BLaER1 (cell line): Measurements from ENCODE around the gene PLXNA3.

Experiments used
- H3K27ac ChIP-seq: shearing (Covaris generic); formaldehyde crosslinking; 2 replicates; pipeline ENCODE4 v1.8.1; 2022
- H3K27me3 ChIP-seq: shearing (Covaris generic); formaldehyde crosslinking; 2 replicates; pipeline ENCODE4 v1.8.1; 2022
- H3K36me3 ChIP-seq: shearing (Covaris generic); formaldehyde crosslinking; 2 replicates; pipeline ENCODE4 v1.8.1; 2022
- H3K4me1 ChIP-seq: shearing (Covaris generic); formaldehyde crosslinking; 2 replicates; pipeline ENCODE4 v1.8.1; 2022
- H3K4me2 ChIP-seq: shearing (Covaris generic); formaldehyde crosslinking; 2 replicates; pipeline ENCODE4 v1.8.1; 2022
- H3K4me3 ChIP-seq: shearing (Covaris generic); formaldehyde crosslinking; 2 replicates; pipeline ENCODE4 v1.8.1; 2022
- H3K9ac ChIP-seq: shearing (Covaris generic); formaldehyde crosslinking; 2 replicates; pipeline ENCODE4 v1.8.1; 2022
- H3K9me3 ChIP-seq: shearing (Covaris generic); formaldehyde crosslinking; 2 replicates; pipeline ENCODE4 v1.8.1; 2022
- H4K20me1 ChIP-seq: shearing (Covaris generic); formaldehyde crosslinking; 2 replicates; pipeline ENCODE4 v1.8.1; 2022
- Cebpa-rat ChIP-seq: shearing (Covaris generic); IDR thresholded peaks from 2 replicates; pipeline ENCODE4 v1.8.1; 2022

Gene PLXNA3

GRCh38 chrX:154441984-154442707 is 15.9 kb upstream of the PLXNA3 start:
- Histone ChIP-seq H3K4me1 (peaks cover 20% of the 10 kb centered on the region), H3K4me2 (no peak overlapping the region), H3K4me3 (no peak overlapping the region), H3K27ac (no peak overlapping the region), H3K36me3 (peaks cover 47% of the 10 kb centered on the region), H3K9ac (no peak overlapping the region), H3K9me3 (peaks cover 21% of the 10 kb centered on the region), H3K27me3 (peaks cover 23% of the 10 kb centered on the region), H4K20me1 (peaks cover 62% of the 10 kb centered on the region)
- TF ChIP-seq Cebpa-rat, result no peak

- peaks cover 15% of the 10 kb centered on the region for H3K4me1 ChIP-seq
- peak overlapping the region; percentile 71 for H3K4me3 ChIP-seq
- H3K27ac ChIP-seq, result no peak overlapping the region
- peaks cover 56% of the 10 kb centered on the region for H4K20me1 ChIP-seq
- peaks cover 13% of the 10 kb centered on the region; the same call in 1 of the 2 replicates for H3K9me3 ChIP-seq
- TF ChIP-seq Cebpa-rat, result no peak
- peak overlapping the region; percentile 76; the same call in 1 of the 2 replicates for H3K9ac ChIP-seq
- H3K36me3 ChIP-seq, result peaks cover 54% of the 10 kb centered on the region
- H3K4me2 ChIP-seq, result peak overlapping the region; percentile 85
- H3K27me3 ChIP-seq, result peaks cover 35% of the 10 kb centered on the region
These were observed 14.6 kb upstream of the PLXNA3 start for GRCh38 chrX:154443479-154443910.

GRCh38 chrX:154443992-154444754 is 13.9 kb upstream of the PLXNA3 start, which contains the start of gene FAM50A:
Gene FAM50A (plus strand): TSS chrX:154444141. CDS start chrX:154444236, 95 bp downstream.
- Histone ChIP-seq H3K4me3 (peak within 1 kb of the TSS; percentile 71), H3K4me2 (peak within 1 kb of the TSS; percentile 85), H3K27ac (peak within 1 kb of the TSS; percentile 70), H3K36me3 (peaks cover 55% of the 10 kb centered on the region), H3K4me1 (peaks cover 10% of the 10 kb centered on the region), H3K27me3 (peaks cover 41% of the 10 kb centered on the region), H3K9ac (peak within 1 kb of the TSS; percentile 76), H3K9me3 (peaks cover 13% of the 10 kb centered on the region; the same call in 1 of the 2 replicates), H4K20me1 (peaks cover 56% of the 10 kb centered on the region)
- TF ChIP-seq Cebpa-rat, result no peak

- Histone ChIP-seq H3K36me3 (peaks cover 53% of the 10 kb centered on the region), H3K4me3 (peak overlapping the region; percentile 71), H3K4me2 (peak overlapping the region; percentile 85), H3K27ac (peak overlapping the region; percentile 70), H3K9me3 (peaks cover 13% of the 10 kb centered on the region; the same call in 1 of the 2 replicates), H3K9ac (peak overlapping the region; percentile 76), H3K27me3 (peaks cover 46% of the 10 kb centered on the region), H3K4me1 (peaks cover 10% of the 10 kb centered on the region), H4K20me1 (peaks cover 50% of the 10 kb centered on the region)
- no peak for TF ChIP-seq Cebpa-rat
These were observed 13.3 kb upstream of the PLXNA3 start for GRCh38 chrX:154444755-154445246.

- no peak overlapping the region for H3K9ac ChIP-seq
- TF ChIP-seq Cebpa-rat, result no peak
- peaks cover 10% of the 10 kb centered on the region for H3K4me1 ChIP-seq
- peaks cover 44% of the 10 kb centered on the region for H4K20me1 ChIP-seq
- H3K4me2 ChIP-seq, result no peak overlapping the region
- H3K27ac ChIP-seq, result no peak overlapping the region
- no peak overlapping the region for H3K4me3 ChIP-seq
- H3K9me3 ChIP-seq, result peaks cover 8% of the 10 kb centered on the region; the same call in 1 of the 2 replicates
- H3K27me3 ChIP-seq, result peaks cover 55% of the 10 kb centered on the region
- H3K36me3 ChIP-seq, result peaks cover 56% of the 10 kb centered on the region
These were observed 12.3 kb upstream of the PLXNA3 start for GRCh38 chrX:154445776-154446175.

- Histone ChIP-seq H3K4me1 (peaks cover 10% of the 10 kb centered on the region), H3K9ac (no peak overlapping the region), H3K9me3 (peaks cover 7% of the 10 kb centered on the region; the same call in 1 of the 2 replicates), H3K4me2 (no peak overlapping the region), H3K4me3 (no peak overlapping the region), H3K27ac (no peak overlapping the region), H3K36me3 (peaks cover 54% of the 10 kb centered on the region), H4K20me1 (peaks cover 46% of the 10 kb centered on the region; the same call in 1 of the 2 replicates), H3K27me3 (peaks cover 60% of the 10 kb centered on the region)
- no peak for TF ChIP-seq Cebpa-rat
These were observed 11.7 kb upstream of the PLXNA3 start for GRCh38 chrX:154446430-154446829.

GRCh38 chrX:154448484-154448883 is 9.6 kb upstream of the PLXNA3 start:
- H3K36me3 ChIP-seq, result peaks cover 47% of the 10 kb centered on the region
- peaks cover 33% of the 10 kb centered on the region; the same call in 1 of the 2 replicates for H4K20me1 ChIP-seq
- no peak overlapping the region for H3K27ac ChIP-seq
- no peak overlapping the region for H3K4me2 ChIP-seq
- peaks cover 70% of the 10 kb centered on the region for H3K27me3 ChIP-seq
- no peak overlapping the region for H3K9ac ChIP-seq
- no peak for TF ChIP-seq Cebpa-rat
- no peak overlapping the region for H3K4me3 ChIP-seq
- peaks cover 7% of the 10 kb centered on the region; the same call in 1 of the 2 replicates for H3K9me3 ChIP-seq
- peaks cover 10% of the 10 kb centered on the region for H3K4me1 ChIP-seq

- peaks cover 70% of the 10 kb centered on the region for H3K27me3 ChIP-seq
- TF ChIP-seq Cebpa-rat, result no peak
- H3K9me3 ChIP-seq, result peaks cover 5% of the 10 kb centered on the region; the same call in 1 of the 2 replicates
- H3K4me3 ChIP-seq, result no peak overlapping the region
- no peak overlapping the region for H3K9ac ChIP-seq
- H3K4me1 ChIP-seq, result peaks cover 6% of the 10 kb centered on the region
- peaks cover 27% of the 10 kb centered on the region; the same call in 1 of the 2 replicates for H4K20me1 ChIP-seq
- H3K4me2 ChIP-seq, result no peak overlapping the region
- H3K27ac ChIP-seq, result no peak overlapping the region
- H3K36me3 ChIP-seq, result peaks cover 47% of the 10 kb centered on the region
These were observed 8.5 kb upstream of the PLXNA3 start for GRCh38 chrX:154449618-154450017.

GRCh38 chrX:154450312-154450711 is 7.8 kb upstream of the PLXNA3 start:
- H3K27ac ChIP-seq, result no peak overlapping the region
- 0 out of 2 replicates have a peak, but pooled peaks cover 3% of the 10 kb centered on the region for H3K9me3 ChIP-seq
- H3K27me3 ChIP-seq, result peaks cover 70% of the 10 kb centered on the region
- no peak overlapping the region for H3K4me2 ChIP-seq
- no peak overlapping the region for H3K9ac ChIP-seq
- peaks cover 47% of the 10 kb centered on the region for H3K36me3 ChIP-seq
- TF ChIP-seq Cebpa-rat, result no peak
- no peaks in the 10 kb centered on the region; the same call in 1 of the 2 replicates for H3K4me1 ChIP-seq
- no peak overlapping the region for H3K4me3 ChIP-seq
- H4K20me1 ChIP-seq, result peaks cover 20% of the 10 kb centered on the region; the same call in 1 of the 2 replicates
